Left cardiac atrium (tissue), 4 donors: ENCODE data around the gene MT1E. TPM values are rescaled to one million over a fixed set of nuclear protein-coding genes. Genes with fewer than 3 reads are reported as not detected.
A peak's percentile ranks its signal among the peaks of the same experiment; 100 is the strongest.
"Not testable (repeated sequence)": the region's sequence is repeated elsewhere in the genome, so short reads cannot be mapped to it uniquely, and the experiment has no call there.

ENCODE experiments used
- ATAC-seq, 2 donors: fragments of 200-7000 bp; cut with Tn5 transposase; one replicate each; pipeline ENCODE4 v1.9.1; 2020; ENCODE audit warnings: mild to moderate bottlenecking in 2 of 2, moderate library complexity in 2 of 2
- DNase-seq: peaks from one replicate; pipeline ENCODE4 v3.0.0-alpha.2; 2020
- intact Hi-C, 2 donors: fragments of 100-400 bp; cut with DNase I; formaldehyde crosslinking; loops; one replicate each; pipeline versions ENCODE4 v1.14.1 to v1.15.1; 2022 to 2023
- total RNA-seq, 2 donors: library from RNA; stranded (reverse); fragmentation: NEBNext Ultra II Directional; extraction: Animal tissue kit (Norgen Biotek cat#: 25700); gene quantifications; one replicate each; pipeline ENCODE4 v1.2.1, GENCODE V29; 2021
- donor health status: DM: no; HTN: yes; CAD: no.
- donor health status: DM: no; HTN: yes; CAD: no; lungs with severe emphysema.
- donor health status: DM: yes; HTN: yes; CAD: no.
- donor health status: Dilated cardiomyopathy.

Gene MT1E
- total RNA-seq, 2 donors from 2014 or later = 84.7 to 114 TPM

DNA sequence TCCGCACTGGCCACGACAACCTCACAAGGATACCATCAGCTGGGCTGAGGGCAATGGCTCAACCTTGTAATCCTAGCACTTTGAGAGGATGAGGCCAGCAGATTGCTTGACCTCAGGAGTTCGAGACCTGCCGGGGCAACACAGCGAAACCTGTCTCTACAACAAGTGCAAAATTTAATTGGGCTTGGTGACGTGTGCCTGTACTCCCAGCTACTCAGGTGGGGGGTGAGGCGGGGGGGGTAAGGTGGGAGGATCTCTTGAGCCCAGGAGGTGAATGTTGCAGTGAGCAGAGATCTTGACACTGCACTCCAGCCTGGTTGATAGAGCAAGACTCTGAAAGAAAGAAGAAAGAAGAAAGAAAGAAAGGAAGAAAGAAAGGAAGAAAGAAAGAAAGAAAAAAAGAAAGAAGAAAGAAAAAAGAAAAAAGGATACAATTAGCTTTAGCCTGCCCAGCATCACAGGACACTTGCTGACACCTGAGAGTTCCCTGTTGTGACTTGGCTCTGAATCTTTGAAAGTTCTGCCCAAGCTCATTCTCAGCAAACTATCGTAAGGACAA, 5.2 kb upstream of the MT1E start:
- no peak for ATAC-seq
- intact Hi-C loops = no loop called here
- no peak for DNase-seq

DNA sequence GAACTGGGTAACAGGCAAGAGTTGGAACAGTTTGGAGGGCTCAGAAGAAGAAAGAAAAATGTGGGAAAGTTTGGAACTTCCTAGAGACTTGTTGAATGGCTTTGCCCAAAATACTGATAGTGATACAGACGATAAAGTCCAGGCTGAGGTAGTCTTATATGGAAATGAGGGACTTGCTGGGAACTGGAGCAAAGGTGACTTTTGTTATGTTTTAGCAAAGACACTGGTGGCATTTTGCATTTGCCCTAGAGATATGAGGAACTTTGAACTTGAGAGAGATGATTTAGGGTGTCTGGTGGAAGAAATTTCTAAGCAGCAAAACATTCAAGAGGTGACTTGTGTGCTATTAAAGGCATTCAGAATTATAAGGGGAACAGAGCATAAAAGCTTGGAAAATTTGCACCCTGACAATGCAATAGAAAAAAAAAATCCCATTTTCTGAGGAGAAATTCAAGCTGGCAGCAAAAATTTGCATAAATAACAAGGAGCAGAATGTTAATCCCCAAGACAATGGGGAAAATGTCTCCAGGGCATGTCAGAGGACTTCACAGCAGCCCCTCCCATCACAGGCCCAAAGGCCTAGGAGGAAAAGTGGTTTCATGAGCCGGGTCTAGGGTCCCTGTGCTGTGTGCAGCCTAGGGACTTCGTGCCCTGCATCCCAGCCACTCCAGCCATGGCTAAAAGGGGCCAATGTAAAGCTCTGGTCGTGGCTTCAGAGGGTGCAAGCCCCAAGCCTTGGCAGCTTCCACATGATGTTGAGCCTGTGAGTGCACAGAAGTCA, 3.7 kb upstream of the MT1E start:
- ATAC-seq, DNase-seq, intact Hi-C loops: not testable (repeated sequence)

DNA sequence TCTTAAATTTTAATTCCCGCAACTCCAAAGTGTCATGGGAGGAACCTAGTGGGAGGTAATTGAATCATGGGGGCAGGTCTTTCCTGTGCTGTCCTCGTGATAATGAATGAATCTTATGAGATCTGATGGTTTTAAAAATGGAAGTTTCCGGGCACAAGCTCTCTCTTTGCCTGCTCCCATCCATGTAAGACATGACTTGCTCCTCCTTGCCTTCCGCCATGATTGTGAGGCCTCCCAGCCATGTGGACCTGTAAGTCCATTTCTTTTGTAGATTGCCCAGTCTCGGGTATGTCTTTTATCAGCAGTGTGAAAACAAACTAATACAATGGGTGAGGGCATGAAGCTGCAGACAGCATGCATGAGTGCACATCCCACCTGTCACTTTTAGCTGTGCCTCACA, 2.4 kb upstream of the MT1E start:
- DNase-seq, ATAC-seq, intact Hi-C loops: not testable (repeated sequence)

DNA sequence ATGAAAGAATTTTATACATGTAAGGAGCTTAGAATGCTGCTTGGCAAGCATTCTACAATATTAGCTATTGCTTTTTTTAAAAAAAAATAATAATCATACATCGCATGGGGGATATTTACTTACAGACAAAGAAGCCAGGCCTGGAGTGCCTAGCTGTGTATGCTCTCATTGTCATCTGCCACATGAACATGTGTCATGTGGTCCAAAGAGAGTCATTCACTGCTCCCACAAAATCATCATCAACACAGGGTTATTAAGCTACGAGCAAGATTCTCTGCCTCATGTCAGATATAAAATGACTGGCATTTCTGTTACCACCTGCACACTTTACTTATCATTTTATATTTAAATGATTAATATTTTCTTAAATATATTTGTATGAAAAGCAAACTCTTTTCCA, 1.9 kb upstream of the MT1E start:
- no peak for DNase-seq
- intact Hi-C loops = no loop called here
- no peak for ATAC-seq

DNA sequence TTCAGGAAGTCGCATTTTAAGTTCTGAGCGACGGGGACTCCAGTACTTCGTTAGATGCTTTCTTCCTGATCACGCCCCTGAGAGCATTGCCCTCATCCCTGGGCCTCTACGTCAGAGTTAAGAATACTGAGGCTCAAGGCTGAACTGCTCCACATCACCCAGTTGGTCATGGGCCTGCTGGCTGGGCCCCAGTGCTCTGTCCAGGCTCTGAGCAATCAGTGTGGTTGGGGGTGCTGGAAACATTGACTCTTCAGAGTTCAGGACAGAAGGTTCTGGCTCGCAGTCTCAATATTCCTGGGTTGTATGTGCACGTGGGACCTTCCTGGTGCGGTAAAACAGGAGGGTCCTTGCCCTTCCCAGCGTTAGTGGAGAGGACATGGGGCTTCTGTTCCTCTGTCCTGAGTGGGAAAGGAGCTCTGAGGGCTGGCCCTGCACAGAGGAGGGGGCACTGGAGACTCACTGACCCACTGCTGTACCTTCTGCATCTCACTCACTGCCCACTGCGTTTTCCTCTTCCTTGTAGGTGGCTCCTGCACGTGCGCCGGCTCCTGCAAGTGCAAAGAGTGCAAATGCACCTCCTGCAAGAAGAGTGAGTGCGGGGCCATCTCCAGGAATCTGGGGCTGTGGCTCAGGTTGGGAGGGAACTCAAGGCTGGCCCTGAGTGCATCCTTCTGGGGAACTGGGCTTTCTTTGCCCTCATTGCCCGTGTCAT, 518 bp downstream of the MT1E start:
- ATAC-seq (peak; percentile 83), DNase-seq (peak; percentile 78)
- intact Hi-C loops = no loop called here

DNA sequence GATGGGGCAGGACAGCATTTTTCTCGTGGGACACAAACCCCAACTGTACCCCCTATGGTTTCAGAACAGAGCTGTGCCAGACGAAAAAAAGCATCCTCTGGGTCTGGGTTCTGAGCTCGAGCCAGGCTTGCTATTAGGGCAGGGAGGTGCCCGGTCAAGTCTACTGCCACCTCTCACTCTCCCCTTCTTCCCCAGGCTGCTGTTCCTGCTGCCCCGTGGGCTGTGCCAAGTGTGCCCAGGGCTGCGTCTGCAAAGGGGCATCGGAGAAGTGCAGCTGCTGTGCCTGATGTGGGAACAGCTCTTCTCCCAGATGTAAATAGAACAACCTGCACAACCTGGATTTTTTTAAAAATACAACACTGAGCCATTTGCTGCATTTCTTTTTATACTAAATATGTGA, 1.1 kb downstream of the MT1E start:
- ATAC-seq (peak in 1 of 2 donors; percentile 2), DNase-seq (no peak)
- intact Hi-C loops = no loop called here

DNA sequence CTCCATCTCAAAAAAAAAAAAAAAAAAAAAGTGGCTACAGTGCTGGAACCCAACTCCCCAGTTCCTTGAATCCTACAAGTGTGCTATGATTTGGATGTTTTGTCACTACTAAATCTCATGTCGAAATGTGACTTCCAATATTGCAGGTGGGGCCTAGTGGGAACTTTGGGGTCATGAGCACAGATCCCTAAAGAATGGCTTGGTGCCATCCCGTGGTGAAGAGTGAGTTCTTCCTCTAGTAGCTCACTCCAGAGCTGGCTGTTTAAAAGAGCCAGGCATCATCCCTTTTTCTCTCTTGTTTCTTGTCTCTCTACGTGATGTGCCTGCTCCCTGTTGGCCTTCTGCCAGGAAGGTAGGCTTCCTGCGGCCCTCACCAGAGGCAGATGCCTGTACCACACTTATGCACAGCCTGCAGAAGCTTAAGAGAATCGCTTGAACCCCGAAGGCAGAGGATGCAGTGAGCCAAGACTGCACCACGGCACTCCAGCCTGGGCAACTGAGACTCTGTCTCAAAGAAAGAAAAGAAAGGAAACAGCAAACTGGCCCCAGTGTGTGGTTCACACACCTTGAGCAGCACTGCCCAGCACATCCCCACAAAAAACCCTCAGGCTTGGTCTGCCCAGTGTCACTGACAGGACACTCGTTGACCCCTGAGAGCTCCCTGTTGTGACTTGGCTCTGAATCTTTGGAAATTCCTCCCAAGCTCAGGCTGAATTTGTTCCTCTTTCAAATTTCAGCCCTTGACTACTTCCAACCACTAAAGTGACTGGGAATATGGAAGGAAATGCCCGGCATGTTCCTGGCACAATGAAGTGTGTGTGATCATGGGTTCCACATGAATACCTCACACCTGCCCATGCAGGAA, 3.1 kb downstream of the MT1E start:
- ATAC-seq = no peak
- intact Hi-C loops = no loop called here
- no peak for DNase-seq

DNA sequence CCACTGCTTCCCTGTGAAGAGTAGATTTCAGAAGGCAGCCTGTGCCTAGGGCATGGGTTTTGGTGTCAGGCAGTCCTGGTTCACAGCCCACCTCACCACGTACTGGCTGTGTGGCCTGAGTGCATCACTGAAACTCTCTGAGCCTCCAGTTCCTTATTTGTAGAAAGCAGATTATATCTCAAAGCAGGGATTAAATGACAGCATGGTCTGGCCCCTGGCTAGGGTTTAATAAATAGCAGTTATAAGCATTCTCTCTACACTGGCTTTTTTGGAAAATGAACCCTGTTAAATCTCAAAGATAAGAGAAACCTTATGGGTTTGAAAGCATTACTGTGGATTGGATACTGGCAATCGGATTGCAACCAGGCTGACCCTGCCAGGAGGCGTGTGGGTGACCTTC, 4.0 kb downstream of the MT1E start:
- intact Hi-C loops = no loop called here
- no peak for DNase-seq
- no peak for ATAC-seq

DNA sequence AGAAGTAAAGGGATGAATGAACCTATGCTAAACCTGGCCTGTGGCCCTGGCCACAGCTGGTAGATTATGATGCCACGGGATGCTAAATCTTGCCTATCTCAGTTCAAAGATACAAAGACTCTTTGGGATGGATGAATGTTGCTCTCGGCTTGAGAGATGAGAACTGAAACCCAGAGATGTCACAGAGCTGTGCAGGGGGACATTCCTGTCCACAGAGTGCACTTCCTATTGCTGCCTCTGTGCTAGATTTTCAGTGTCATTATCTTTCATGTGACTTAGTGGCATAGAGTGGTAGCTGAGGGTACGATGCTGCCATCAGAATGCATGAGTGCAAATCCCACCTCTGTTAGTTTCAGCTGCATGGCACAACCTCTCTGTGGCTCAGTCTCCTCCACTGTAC, 4.6 kb downstream of the MT1E start:
- intact Hi-C loops = no loop called here
- ATAC-seq (no peak), DNase-seq (no peak)

DNA sequence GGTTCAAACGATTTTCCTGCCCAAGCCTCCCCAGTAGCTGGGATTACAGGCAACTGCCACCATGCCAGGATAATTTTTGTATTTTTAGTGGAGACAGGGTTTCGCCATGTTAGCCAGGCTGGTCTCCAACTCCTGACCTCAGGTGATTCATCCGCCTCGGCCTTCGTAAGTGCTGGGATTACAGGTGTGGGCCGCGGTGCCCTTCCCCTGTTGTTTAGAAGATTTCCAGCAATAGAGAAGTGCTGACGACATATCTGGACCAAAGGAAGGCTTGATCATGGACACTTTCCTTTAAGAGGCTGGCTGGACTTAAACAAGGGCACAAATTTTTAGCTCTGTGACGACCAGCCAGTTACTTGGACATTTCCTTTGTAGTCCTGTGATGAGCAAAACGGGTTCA, 5.6 kb downstream of the MT1E start:
- DNase-seq = no peak
- intact Hi-C loops = no loop called here
- no peak for ATAC-seq

DNA sequence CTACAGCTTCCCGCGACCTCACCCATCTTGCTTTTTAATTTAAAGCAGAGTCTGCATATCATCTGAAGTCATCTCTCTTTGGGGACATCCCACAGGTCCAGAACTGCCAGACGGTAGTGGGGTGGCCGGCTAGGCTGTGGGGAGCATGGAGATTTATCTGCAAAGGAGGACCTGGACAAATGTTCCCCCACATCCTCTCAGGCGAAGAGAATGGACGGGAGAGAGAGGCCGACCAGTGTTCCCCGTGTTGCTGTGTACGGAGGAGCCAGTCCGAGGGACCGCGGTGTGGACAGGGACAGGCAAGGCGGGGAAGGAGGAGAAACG, 6.2 kb downstream of the MT1E start:
- DNase-seq = no peak
- ATAC-seq = no peak
- intact Hi-C loops = no loop called here

DNA sequence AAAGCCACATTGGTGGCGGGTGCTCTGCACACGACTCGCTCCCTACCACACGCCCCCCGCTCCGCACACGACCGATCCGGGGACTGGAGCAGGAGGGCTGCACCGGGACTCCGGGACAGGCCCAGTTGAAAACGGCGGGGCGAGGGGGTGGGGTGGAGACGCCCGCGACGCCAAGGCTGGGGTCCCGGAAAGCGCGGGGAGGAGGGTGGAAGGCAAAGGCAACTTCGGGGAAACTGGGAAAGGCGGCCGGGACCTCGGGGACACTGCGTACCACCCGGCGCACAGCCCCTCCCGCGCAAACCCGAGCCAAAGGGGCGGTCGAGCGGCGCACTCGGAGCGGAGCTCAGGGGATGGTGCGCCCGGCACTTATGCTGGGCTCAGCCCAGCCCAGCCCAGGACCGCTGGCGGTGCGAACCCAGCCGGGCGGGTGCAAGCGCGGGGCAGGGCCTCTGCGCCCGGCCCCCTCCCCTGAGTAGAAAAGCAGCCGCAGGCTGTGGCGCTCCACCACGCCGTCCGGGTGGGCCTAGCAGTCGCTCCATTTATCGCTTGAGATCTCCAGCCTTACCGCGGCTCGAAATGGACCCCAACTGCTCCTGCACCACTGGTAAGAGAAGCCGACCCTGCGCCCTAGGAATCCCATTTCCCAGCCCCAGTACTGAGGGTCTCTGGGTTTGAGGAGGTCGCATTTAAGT, 6.7 kb downstream of the MT1E start, which contains the start of gene MT1M:
MT1M (plus strand) TSS at position 504 of the 692 bp plus-strand sequence; CDS start at position 577, 73 bp downstream.
- ATAC-seq (peak; percentile 90 to 93), DNase-seq (peak; percentile 85)
- intact Hi-C loops = no loop called here

DNA sequence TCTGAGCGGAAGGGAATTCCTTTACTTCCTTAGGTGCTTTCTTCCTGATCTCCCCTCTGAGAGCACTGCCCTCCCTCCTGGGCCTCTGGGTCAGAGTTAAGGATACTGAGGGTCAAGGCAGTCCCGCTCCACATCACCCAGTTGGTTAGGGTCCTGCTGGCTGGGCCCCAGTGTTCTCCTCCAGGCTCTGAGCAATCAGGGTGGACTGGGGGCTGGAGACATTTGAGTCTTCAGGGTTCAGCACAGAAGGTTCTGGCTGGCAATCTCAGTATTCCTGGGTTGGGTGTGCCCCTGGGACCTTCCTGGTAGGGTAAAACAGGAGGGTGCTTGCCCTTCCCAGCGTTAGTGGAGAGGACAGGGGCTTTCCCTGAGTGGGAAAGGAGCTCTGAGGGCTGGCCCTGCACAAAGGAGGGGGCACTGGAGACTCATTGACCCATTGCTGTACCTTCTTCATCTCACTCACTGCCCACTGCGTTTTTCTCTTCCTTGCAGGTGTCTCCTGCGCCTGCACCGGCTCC, 7.3 kb downstream of the MT1E start:
- ATAC-seq = peak in 1 of 2 donors; percentile 5
- intact Hi-C loops = no loop called here
- DNase-seq = no peak

DNA sequence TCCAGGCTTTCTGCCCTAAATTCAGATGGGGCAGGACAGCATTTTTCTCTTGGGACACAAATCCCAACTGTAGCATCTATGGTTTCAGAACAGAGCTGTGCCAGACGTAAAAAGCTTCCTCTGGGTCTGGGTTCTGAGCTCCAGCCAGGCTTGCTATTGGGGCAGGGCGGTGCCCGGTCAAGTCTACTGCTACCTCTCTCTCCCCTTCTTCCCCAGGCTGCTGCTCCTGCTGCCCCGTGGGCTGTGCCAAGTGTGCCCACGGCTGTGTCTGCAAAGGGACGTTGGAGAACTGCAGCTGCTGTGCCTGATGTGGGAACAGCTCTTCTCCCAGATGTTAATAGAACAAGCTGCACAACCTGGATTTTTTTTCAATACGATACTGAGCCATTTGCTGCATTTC, 8.0 kb downstream of the MT1E start:
- DNase-seq (no peak), ATAC-seq (no peak)
- intact Hi-C loops = no loop called here

DNA sequence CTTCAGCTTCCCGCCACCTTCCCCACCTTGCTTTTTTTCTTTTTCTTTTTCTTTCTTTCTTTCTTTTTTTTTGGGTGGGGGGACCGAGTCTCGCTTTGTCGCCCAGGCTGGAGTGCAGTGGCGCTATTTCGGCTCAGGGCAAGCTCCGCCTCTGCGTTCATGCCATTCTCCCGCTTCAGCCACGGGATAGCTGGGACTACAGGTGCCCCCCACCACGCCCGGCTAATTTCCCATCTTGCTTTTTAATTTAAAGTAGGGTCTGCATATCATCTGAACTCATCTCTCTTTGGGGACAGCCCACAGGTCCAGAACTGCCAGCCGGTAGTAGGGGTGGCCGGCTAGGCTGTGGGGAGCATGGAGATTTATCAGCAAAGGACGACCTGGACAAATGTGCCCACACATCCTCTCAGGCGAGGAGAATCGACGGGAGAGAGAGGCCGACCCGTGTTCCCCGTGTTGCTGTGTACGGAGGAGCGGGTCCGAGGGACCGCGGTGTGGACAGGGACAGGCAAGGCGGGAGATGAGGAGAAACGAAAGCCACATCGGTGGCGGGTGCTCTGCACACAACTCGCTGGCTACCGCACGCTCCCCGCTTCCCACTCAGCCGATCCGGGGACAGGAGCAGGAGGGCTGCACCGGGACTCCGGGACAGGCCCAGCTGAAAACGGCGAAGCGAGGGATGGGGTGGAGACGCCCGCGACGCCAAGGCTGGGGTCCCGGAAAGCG, 9.3 kb downstream of the MT1E start:
- DNase-seq (no peak), ATAC-seq (no peak)
- intact Hi-C loops = no loop called here

DNA sequence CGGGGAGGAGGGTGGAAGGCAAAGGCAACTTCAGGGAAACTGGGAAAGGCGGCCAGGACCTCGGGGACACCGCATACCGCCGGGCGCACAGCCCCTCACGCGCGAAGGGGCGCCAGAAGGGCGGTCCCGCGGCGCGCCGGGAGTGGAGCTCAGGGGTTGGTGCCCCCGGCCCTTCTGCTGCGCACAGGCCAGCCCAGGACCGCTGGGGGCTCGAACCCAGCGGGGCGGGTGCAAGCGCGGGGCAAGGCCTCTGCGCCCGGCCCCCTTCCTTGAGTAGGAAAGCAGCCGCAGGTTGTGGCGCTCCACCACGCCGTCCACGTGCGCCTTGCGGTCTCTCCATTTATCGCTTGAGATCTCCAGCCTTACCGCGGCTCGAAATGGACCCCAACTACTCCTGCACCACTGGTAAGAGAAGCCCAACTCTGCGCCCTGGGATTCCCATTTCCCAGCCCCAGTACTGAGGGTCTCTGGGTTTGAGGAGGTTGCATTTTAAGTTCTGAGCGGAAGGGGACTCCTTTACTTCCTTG, 9.9 kb downstream of the MT1E start:
- ATAC-seq (no peak), DNase-seq (no peak)
- intact Hi-C loops = no loop called here

DNA sequence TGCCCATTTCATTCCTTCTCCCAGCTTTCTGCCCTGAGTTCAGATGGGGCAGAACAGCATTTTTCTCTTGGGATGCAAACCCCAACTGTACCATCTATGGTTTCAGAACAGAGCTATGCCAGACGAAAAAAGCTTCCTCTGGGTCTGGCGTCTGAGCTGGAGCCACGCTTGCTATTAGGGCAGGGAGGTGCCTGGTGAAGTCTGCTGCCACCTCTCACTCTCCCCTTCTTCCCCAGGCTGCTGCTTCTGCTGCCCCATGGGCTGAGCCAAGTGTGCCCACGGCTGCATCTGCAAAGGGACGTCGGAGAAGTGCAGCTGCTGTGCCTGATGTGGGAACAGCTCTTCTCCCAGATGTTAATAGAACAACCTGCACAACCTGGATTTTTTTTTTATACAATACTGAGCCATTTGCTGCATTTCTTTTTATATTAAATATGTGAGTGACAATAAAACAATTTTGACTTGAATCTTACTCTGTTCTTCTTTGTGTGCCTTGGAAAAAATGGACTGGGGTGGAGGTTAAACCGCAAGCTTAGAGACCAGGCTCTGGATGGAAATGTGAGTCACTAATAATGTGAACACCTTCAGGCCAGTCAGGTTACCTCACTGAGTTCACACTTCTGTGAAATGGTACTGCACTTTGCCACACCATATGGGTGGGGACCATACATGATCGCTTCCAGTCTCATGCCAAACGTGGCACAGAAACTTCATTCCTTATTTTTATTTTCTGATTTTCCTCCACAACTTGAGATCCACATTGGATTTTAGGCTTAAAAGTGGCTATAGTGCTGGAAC, 11.2 kb downstream of the MT1E start:
- DNase-seq (no peak), ATAC-seq (no peak)
- intact Hi-C loops = no loop called here
